SIG-M5 (cell line): Measurements from ENCODE around the gene CCNL2.

Experiments used
- DNase-seq: peaks from one replicate; lab custom pipeline; 2025; lab: John Stamatoyannopoulos, UW

The CCNL2 gene

GRCh38 chr1:1355416-1355815 lies 43.7 kb downstream of the CCNL2 start:
- no peak for DNase-seq

GRCh38 chr1:1354271-1355247 lies 44.6 kb downstream of the CCNL2 start:
- DNase-seq: no peak

DNA sequence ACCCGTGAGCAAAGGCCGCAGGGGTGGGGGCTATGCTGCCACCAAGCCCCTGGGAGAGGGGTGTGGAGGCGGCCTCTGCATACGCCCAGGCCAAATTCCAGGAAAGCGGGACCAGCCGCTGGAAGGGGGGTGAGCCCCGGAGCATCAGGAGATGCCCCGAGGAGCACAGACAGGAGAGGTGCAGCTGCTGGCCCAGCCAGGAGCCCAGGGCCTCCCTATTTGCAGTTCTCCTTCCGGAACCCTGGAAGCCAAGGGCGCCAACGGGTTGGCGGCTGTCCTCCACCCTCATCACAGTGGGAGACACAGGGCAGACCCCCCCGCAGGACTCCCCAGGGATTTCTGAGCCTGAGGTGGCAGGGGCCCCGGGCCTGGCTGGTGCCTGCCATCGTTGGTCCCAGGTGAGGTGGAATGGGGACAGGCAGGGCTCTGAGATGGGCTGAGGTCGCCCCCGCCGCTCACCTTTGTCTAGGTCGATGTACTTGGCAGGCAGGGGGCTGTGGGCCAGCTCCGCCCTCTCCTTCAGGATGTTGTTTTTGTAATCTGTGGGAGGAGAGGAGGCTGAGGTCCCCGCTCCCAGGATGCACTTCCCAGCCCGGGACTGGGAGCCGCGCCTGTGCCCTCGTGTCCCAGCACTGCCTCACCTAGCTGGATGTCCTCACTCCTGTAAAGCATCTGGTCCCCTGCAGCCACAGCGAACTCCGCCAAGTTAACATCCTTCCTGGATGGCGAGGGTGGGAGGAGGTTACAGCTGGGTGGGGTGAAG lies 45.6 kb downstream of the CCNL2 start:
- no peak for DNase-seq

DNA sequence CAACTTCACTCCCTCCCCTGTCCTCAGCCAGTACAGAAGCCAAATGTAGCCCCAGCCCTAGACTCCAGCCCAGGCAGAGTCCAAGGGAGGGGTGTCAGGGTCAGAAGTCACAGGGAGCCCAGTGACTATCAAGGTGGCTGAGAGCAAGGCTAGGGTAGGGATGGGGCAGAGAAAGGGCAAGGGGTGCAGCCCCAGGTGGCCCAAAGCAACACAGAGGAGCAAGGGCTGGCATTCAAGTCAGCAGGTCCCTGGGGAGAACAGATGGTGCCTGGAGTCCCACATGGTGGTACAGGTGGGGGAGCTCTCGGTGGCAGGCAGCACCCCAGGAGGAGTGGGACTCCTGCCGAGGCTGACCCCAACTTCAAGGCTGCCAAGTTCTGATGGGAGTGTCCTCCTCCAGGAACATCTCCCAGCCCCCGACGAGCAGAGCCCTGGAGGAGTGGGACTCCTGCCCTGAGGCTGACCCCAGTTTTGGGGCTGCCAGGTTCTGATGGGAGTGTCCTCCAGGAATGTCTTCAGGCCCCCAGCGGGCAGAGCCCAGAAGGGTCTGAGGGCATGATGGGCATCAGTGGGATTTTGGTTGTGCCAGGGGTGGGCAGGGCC lies 46.2 kb downstream of the CCNL2 start:
- no peak for DNase-seq

DNA sequence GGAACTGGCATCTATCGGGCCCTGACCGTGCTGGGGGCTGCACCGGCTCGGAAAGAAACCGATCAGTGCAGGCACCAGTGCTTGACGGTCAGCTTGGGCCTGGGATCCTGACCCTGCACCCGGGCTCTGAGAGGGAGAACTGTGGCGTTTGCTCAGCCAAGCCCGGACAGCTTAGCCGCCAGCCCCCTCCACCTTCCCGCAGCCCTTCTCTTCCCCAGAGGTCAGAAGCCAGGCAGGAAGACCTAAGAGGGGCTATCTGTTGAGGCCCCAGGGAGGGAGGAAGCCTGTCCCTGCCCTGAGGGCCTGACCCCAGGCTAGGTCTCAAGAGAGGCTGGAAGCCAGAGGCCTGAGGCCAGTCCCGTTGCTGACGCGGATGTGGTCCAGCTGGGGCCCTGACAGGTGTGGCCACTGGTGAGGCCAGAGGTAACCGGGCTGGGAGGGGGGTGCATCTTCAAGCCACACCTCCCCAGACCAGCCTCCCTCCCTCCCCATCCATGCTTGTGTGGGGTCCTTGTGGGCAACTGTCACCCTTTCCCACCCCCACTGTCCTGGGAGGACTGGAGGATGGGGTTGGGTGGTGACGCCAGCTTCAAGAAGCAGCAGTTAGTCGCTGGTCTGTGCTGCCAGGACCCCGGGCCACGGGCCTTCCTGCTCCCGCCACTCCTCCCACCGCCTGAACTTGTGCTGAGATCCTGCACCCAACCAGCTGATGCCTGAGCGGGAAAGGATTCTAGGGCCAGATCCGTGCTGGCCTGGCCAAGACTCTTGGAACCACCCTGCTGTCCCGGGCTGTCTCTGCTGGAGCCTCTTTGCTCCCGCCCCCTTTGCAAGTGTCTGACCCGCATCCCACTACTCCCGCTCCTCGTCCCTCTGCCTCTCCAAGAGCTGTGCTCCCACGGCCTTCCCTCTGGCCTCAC lies 47.4 kb downstream of the CCNL2 start:
- no peak for DNase-seq

GRCh38 chr1:1349256-1350012 lies 49.7 kb downstream of the CCNL2 start, which contains the start of gene DVL1:
Gene DVL1, minus strand, starts transcription at chr1:1349418. Its CDS starts 353 bp downstream, at chr1:1349065.
- DNase-seq: no peak

DNA sequence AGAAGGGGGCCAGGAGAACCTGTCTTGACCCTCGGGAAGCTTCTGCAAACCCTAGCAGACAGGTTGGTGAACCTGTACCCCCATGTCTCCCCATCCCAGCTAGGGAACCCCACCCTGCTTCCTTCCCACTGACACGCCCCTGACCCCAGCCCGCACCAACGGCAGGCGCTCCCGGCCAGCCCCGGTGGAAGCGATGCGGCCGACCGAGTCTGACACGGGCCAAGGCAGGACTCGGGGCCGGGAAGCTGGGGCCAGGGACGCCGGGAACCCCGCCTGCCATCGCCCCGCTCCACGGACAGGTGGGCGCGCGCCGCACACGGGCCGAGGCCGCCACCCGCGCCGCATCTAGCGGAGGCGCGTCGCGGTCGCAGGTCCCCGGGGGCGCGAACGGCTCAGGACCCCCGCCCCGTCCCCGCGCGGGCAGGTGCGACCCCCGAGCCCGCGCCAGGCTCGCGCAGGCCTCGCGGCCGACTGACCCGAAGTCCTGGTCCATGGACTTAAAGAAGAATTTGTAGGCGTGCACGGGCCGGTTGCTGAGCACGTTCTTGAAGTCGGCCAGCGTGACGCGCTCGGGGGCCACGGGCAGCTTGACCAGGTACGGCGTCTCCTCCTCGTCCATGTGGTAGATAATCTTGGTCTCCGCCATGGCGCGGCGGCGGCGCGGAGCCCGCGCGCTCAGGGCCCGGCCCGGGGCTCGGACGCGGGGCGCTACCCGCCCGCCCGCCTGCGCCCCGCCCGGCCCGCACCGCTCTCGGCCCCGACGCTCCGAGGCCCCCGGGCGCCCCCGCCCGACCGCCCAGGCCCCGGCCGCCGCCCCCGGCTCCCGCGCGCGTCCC lies 50.5 kb downstream of the CCNL2 start:
- no peak for DNase-seq

DNA sequence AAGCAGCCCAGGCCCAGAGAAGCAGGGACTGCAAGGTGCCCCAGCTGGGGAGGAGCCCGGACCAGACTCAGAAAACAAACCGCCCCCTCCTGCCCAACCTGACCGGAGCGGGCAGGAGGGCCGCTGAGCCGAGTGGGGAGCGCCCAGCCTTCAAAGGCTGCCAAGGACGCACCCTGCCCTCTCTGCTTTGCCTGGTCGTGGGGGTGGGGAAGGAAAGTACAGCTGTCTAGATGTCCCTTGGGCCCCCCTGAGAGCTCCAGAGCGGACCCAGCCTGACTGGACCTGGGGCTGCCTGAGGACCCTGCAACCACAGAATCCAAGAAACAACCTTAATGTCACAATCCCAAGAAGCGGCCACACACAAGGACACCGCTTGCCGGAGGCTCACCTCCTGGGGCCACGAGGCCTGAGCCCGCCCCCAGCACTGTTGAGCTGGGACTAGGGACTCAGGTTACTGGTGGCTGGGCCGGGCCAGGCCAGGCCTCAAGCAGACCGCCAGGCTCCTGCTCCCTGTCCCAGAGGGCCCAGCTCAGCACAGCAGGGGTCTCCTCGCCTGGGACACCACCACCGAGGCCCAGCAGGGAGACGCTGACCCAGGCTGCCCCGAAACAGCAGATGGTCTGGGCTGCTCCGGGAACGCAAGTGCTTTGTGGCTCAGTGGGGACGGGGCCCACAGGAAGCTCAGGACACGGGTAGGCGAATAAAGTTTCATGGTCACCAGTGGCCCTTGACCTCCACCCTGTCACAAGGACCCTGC lies 51.3 kb downstream of the CCNL2 start:
- no peak for DNase-seq

DNA sequence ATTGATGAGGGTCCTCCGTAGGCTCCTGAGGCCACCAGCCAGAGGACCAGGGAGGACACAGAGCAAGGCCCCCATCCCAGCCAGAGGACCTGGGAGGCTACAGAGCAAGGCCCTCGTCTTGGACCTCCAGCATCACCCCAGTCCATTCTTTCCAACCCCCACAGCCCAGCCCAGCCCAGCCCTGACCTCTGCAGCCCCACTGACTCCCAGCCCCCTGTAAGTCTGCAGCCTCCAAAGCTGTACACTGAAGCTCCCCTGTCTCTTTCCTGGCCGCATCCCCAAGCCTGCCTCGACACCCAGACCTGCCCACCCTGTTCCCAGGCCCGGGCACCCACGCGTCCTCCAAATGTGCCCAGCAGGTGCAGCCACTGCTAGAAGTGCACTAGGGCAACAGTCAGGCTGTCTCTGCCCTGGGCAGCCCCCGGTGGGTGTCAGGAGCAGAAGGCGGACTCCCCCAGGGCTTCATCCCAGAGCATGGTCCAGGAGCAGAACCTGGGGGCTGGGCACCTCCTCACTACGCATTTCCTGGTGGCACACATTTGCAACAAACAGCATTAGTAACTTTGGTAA lies 52.0 kb downstream of the CCNL2 start:
- no peak for DNase-seq

DNA sequence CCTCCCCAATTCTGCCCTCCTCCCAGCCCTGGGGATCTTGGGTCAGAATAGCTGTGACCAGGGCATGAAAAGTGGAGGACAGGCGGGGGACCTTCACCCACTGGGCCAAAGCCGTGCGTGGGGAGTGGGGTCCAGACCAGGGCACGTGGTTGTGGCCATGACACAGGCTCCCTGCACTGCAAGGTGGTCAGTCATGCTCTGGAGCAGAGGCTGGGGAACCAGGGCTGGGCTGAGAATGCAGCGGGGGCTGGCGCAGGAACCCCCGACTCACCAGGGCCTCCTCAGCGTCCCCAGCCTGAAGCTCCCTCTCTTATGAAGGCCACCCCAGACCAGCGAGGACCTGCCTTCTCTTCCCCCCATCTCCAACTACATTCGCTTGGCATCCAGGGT lies 52.6 kb downstream of the CCNL2 start:
- no peak for DNase-seq

GRCh38 chr1:1345860-1346500 lies 53.2 kb downstream of the CCNL2 start:
- DNase-seq: no peak

- DNase-seq: no peak
These were observed 53.8 kb downstream of the CCNL2 start for GRCh38 chr1:1345384-1345783.

DNA sequence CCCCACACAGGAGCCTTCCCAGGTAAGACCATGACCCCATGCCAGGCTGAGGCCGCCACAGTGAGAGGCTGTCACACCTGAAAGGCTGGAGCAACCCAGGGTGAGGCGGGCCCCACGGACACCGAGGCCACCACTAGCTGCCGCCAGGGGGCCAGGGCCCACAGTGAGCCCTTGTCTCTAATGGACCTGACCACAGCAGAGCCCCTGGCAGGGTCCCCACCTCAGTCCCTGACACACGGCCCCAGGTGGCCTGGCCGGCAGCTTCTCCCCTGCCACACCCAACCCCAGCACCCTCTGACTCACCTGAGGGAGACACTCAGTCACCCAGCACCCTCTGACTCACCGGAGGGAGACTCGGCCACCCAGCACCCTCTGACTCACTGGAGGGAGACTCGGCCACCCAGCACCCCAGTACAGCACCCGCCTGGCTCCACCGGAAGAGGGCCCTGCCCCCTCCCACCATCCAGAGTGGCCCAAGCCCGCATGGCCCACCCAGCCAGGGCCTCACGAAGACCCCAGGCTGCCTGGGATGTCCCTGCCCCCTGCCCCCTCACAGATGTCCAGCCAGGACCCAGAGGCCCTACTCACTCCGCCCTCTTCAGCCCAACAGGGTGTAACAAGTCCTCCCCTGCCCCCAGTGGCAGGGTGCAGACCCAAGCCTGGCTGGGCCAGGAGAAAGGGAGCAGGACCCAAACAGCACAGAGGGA lies 54.3 kb downstream of the CCNL2 start:
- DNase-seq: no peak

DNA sequence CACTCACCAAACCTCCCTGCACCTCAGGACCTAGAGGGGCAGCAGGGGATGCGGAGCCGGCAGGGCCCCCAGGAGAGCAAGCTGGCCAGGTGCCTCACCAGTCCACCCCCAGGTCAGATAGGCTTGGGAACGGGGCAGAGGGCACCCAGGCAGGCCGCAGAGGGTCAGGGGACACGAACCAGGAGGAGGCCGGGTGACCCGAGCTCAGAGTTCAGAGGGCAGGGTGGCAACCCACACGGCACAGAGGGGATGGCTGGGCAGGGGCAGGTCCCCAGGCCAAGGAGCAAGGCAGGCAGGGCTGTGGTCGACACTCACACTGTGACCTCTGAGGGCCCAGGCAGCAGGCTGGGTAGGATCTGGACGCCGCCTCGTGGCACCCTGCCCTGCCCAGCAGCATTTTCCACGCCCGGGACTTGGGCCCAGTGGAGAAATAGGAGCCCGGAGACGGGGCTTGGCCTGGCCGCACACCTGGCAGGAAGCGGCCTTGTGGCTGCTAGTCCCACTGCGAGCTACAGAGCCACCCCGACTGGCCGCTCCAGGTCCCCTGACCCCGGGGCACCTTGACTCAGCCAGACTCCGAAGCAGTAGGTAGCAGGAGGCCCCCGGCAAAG lies 55.2 kb downstream of the CCNL2 start:
- no peak for DNase-seq

DNA sequence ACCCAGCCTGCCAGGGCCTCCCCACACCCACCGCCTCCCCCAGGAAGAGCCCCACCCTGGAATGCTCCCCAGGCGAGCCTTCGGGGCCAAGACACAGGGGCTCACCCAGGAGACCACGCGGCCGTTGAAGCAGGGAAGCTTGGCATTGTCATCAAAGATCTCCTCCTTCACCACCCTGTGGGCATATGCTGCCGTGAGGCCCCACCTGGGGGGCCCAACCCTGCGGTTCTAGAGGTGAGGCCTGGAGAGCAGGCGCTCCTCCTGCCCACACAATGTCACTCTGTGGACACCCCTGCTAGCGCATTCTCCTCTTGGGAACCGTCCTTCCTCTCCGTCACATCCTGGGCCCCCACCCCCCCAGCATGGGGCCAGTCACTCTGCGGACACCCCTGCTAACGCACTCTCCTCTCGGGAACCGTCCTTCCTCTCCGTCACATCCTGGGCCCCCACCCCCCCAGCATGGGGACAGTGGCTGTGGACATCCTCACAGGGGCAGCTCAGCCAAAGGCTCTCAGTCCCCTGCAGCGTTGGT lies 56.5 kb downstream of the CCNL2 start:
- DNase-seq: no peak

DNA sequence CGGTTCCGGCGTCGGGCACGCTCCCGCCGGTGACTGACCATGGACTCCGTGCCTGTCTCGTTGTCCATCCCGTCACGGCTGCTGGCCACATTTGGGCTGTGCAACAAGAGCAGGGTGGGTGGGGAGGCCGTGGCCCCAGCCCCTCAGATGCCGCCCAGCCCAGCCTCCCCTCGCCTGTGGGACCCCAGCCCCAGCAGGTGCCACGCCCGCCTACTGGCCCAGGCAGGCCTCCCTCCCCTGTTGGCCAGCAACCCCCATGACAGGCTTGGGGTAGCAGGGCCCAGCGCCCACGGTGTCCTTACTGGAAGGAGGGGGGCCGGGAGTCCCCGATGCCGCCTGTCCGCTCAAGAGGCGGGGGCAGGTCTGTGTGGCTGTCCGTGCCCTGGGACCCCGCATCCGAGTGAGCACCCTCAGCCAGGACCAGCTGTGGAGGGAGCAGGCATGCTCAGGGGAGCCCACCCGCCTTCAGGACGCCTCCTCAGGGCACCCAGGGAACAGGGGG lies 57.0 kb downstream of the CCNL2 start:
- no peak for DNase-seq

- DNase-seq: no peak
These were observed 57.5 kb downstream of the CCNL2 start for GRCh38 chr1:1341549-1342021.
